A673 (cell line): Measurements from ENCODE around the gene MYT1. TPM values are rescaled to one million over a fixed set of nuclear protein-coding genes. Genes with fewer than 3 reads are reported as not detected.

Source experiments
- BruUV-seq: library from RNA; stranded (reverse); fragments of 400-500 nt; replicated peaks from 2 replicates; lab custom pipeline; 2021; lab: Mats Ljungman, UMichigan
- CTCF ChIA-PET: fragments of 300-600 bp; sonication (Branson Sonifier 250); formaldehyde crosslinking; loops from one replicate; lab custom pipeline; 2022; ENCODE audit warnings: antibody characterized with exemption; lab: Charles Lee
- POLR2A ChIA-PET: fragments of 300-600 bp; sonication (Branson Sonifier 250); formaldehyde crosslinking; loops from one replicate; lab custom pipeline; 2022; ENCODE audit warnings: antibody characterized with exemption; ENCODE audit not compliant: low non-redundant PET; lab: Charles Lee
- DNase-seq: peaks from one replicate; pipeline ENCODE4 v3.0.0-alpha.2; 2015; ENCODE audit warnings: low spot score
- H3K27ac ChIP-seq: fragments of 200-600 bp; sonication (generic); 2 replicates; pipeline ENCODE4 v1.5.1; 2016; ENCODE audit warnings: mixed run types, low read depth, mild to moderate bottlenecking, mixed read lengths, antibody characterized with exemption, low read length; ENCODE audit not compliant: poor library complexity, severe bottlenecking
- H3K27me3 ChIP-seq: fragments of 200-600 bp; sonication (generic); replicated peaks from 2 replicates; pipeline ENCODE4 v1.6.1; 2017; ENCODE audit warnings: mixed run types, low read depth, mild to moderate bottlenecking, mixed read lengths, antibody characterized with exemption, low read length; ENCODE audit not compliant: insufficient read depth, poor library complexity
- H3K36me3 ChIP-seq: fragments of 200-600 bp; sonication (generic); 2 replicates; pipeline ENCODE4 v1.6.1; 2016; ENCODE audit warnings: mixed run types, mild to moderate bottlenecking, mixed read lengths, antibody characterized with exemption, low read length; ENCODE audit not compliant: insufficient read depth, poor library complexity, severe bottlenecking
- H3K4me1 ChIP-seq: fragments of 200-600 bp; sonication (generic); 2 replicates; pipeline ENCODE4 v1.6.1; 2017; ENCODE audit warnings: mixed run types, mild to moderate bottlenecking, mixed read lengths, antibody characterized with exemption, low read length; ENCODE audit not compliant: insufficient read depth, poor library complexity, severe bottlenecking
- H3K4me3 ChIP-seq: fragments of 200-600 bp; sonication (generic); 2 replicates; pipeline ENCODE4 v1.5.1; 2016; ENCODE audit warnings: low read depth, mixed run types, mild to moderate bottlenecking, mixed read lengths, low read length; ENCODE audit not compliant: poor library complexity, severe bottlenecking
- H3K9me3 ChIP-seq: fragments of 200-600 bp; sonication (generic); 2 replicates; pipeline ENCODE4 v1.6.1; 2016; ENCODE audit warnings: mixed run types, low read depth, mild to moderate bottlenecking, mixed read lengths, antibody characterized with exemption, low read length; ENCODE audit not compliant: poor library complexity, severe bottlenecking
- CTCF ChIP-seq: fragments of 300-800, 200-600 bp; sonication (generic); conservative IDR thresholded peaks from 2 replicates; pipeline ENCODE4 v1.5.1; 2017; ENCODE audit warnings: low read depth, mild to moderate bottlenecking, antibody characterized with exemption, low read length, moderate library complexity, mixed read lengths
- EZH2 ChIP-seq: fragments of 200-600 bp; sonication (generic); IDR thresholded peaks from 2 replicates; pipeline ENCODE4 v1.6.1; 2017; ENCODE audit warnings: borderline replicate concordance, low read depth, mild to moderate bottlenecking, mixed read lengths, antibody characterized with exemption, low read length; ENCODE audit not compliant: poor library complexity, severe bottlenecking
- intact Hi-C: fragments of 100-400 bp; cut with micrococcal nuclease; formaldehyde crosslinking; loops from one replicate; pipeline ENCODE4 v1.10.0; 2022; ENCODE audit not compliant: unreplicated experiment
- total RNA-seq: library from RNA; stranded (reverse); gene quantifications from 2 replicates; pipeline ENCODE4 v1.2.3, GENCODE V29; 2021

MYT1 gene
- total RNA-seq, 1 experiment from 2014 or later, result not detected

- intact Hi-C loops, result no loop called here
Measured at GRCh38 chr20:64168381-64169090, 4.3 kb downstream of the MYT1 start.

GRCh38 chr20:64169091-64169560, 4.9 kb downstream of the MYT1 start:
- Histone ChIP-seq H3K4me1 (no peaks in the 10 kb centered on the region), H3K4me3 (no peak overlapping the region), H3K27ac (no peak overlapping the region), H3K36me3 (no peaks in the 10 kb centered on the region), H3K9me3 (no peaks in the 10 kb centered on the region), H3K27me3 (peaks cover 61% of the 10 kb centered on the region)
- ChIA-PET CTCF (no interaction called here), POLR2A (no interaction called here)
- BruUV-seq, result no TSS peak
- intact Hi-C loops, result no loop called here
- TF ChIP-seq CTCF (no peak), EZH2 (no peak)
- DNase-seq, result no peak

More at GRCh38 chr20:64168381-64169090, 4.3 kb downstream of the MYT1 start:
- Histone ChIP-seq H3K27ac (no peak overlapping the region), H3K27me3 (peaks cover 67% of the 10 kb centered on the region), H3K4me1 (no peaks in the 10 kb centered on the region), H3K4me3 (no peak overlapping the region), H3K36me3 (no peaks in the 10 kb centered on the region), H3K9me3 (no peaks in the 10 kb centered on the region)
- ChIA-PET CTCF (no interaction called here), POLR2A (no interaction called here)
- DNase-seq, result no peak
- TF ChIP-seq CTCF (no peak), EZH2 (no peak)
- no TSS peak for BruUV-seq

- no peaks in the 10 kb centered on the region for H3K36me3 ChIP-seq
- H3K27ac ChIP-seq, result no peak overlapping the region
- DNase-seq, result no peak
- peaks cover 41% of the 10 kb centered on the region for H3K27me3 ChIP-seq
- TF ChIP-seq EZH2 (no peak), CTCF (no peak)
- H3K9me3 ChIP-seq, result no peaks in the 10 kb centered on the region
- no peak overlapping the region for H3K4me3 ChIP-seq
- no TSS peak for BruUV-seq
- H3K4me1 ChIP-seq, result no peaks in the 10 kb centered on the region
- CTCF ChIA-PET, result no interaction called here
- POLR2A ChIA-PET, result no interaction called here
- intact Hi-C loops, result no loop called here
Measured at GRCh38 chr20:64171211-64171610, 7.0 kb downstream of the MYT1 start.
